DMS 273 (cell line): ENCODE measurements around the gene POLR1A.

Experiments used
- DNase-seq: peaks from one replicate; lab custom pipeline; 2025; ENCODE audit not compliant: unreplicated experiment; lab: John Stamatoyannopoulos, UW

Gene POLR1A

DNA sequence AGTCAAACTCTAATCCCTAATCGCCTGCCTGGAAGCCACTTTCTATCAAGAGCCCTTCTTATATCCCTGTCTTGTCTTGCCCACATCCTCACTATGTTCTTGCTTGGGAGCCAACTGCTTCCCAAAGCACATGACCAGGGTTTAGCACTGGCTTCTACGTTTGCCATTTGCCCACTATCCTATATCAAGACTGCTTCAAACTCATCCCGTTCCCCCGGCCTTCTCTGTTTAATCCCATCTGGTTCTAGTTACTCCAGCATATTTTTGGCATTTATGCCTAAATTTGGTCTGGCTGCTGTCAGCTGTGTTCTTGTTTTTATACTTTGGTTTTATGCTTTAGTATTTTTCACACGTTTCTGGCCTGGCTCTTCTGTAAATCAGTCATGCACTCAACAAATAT, 40.2 kb downstream of the POLR1A start:
- no peak for DNase-seq

DNA sequence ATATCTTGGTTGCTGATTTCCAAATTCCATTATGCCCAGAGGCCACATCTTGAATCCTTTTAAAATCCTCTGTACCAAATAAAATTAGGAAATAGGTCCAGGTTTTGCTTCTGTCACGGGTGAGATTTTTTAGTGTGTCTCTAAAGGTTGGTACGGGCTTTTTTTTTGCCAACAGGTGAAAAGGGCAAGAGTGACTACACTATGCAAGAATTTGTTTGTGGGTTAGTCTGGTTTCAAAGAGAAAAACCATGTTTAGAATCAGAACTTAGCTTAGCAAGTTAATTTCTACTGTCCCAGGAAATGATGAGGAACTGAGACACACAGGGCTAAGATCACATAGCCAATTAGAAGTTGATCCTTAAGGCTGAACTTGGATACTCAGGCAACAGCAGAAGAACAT, 41.7 kb downstream of the POLR1A start:
- no peak for DNase-seq

DNA sequence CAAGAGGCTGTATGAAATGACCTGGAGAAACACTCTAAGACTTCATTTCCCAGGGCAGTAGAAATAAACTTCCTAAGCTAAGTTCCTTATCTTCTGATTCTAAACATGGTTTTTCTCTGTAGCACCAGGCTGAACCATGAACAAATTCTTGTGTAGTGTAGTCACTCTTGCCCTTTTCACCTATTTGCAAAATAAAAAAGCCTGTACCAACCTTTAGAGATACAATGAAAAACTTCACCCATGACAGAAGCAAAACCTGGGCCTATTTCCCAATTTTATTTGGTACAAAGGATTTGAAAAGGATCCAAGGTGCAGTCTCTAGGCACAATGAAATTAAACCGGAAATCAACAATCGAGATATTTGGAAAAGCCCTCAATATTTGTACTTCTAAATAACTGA, 43.6 kb downstream of the POLR1A start:
- DNase-seq = no peak

DNA sequence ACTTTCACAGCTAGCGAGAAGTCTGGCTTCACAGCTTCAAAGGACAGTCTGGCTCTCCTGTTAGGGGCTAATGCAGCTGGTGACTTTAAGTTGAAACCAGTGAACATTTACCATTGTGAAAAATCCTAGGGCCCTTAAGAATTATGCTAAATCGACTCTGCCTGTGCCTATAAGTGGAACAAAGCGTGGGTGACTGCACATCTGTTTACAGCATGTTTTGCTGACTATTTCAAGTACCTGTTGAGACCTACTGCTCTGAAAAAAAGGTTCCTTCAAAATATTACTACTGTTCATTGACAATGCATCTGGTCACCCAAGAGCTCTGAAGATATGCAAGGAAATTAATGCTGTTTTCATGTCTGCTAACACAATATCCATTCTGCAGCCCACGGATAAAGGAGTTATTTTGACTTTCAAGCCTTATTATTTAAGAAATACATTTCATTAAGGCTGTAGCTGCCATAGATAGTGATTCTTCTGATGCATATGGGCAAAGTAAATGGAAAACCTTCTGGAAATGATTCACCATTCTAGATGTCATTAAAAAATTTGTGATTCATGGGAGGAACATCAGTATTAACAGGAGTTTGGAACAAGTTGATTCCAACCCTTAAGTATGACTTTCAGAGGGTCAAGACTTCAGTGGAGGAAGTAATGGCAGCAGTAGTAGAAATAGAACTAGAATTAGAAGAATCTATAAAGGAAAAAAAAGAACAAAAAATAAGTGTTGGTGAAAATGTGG, 48.9 kb downstream of the POLR1A start:
- no peak for DNase-seq

DNA sequence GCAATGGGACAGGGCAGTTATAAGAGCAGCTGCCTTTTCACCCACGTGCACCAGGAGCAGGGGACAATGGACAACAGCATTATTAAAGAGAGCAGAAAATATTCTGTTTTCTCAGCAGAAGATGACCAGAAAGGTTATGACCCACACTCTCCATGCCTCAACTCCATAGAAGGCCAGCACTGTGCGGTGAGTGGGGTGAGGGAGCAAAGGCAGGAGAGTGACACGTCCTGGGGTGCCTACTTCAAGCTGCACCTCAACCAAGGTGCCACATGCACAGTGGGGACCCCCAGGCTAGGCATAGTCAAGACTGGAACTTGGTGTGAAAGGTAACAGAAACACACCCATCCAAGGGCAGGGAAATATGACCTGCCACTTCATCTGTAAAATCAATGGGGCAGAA, 50.4 kb downstream of the POLR1A start:
- DNase-seq = no peak

DNA sequence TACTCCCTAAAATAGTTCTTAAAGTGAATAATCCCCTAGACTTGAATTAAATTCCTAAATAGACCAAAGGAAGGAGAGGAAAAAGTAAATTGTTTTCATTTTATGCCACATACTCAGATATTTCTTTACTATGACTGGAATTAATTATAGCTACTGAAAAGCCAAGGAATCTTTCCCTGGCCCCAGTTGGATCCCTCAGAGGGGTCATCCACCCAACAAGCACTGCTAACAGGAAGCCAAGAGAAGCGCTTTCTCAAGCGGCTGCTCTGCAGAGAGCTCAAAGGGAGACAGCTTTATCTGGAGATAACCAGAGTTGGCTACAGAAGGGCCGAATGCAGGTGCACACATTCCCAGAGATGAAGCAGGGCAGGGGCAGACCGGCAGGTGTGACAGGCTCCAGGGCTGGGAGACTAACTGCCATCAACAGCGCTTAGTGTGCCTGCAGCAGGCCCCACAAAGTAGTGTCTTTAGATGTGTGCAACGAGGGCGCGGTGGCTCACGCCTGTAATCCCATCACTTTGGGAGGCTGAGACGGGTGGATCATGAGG, 51.1 kb downstream of the POLR1A start:
- DNase-seq = no peak

DNA sequence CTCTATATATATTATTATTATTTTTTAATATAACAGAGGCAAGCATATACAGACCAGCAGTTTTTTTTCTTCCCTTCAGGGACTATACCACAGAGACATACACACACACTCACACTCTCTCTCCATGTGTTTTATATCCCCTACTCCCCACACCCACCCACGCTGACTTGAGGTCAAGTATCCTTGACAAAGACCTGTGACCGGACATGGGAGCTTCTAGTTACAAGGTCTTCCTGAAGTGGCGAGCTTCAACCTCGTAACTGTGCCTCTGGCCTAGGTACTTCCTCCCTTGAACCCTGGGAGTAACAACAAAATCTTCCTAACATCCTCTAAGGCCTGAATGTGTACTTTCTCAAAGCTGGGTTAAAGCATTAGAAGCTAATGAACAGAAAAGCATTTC, 52.5 kb downstream of the POLR1A start:
- DNase-seq = no peak

DNA sequence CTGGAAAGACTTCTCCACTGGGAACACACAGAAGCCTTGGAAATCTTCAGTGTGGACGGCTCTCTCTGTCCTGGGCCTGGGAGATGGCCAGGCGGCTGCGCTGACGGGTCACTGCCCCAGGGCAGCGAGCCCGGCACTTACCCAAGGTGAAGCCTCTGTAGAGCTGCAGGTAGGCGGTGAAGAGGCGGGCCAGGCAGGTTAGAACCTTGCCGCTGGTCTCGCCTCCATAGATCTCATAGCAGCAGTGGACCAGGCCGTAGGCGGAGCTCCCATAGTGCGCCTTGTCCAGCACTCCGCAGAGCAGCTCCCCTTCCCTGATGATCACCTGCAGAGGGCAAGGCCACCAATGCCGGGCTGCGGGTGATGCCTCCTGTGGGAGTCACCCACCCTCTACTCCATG, 53.0 kb downstream of the POLR1A start:
- DNase-seq = no peak

DNA sequence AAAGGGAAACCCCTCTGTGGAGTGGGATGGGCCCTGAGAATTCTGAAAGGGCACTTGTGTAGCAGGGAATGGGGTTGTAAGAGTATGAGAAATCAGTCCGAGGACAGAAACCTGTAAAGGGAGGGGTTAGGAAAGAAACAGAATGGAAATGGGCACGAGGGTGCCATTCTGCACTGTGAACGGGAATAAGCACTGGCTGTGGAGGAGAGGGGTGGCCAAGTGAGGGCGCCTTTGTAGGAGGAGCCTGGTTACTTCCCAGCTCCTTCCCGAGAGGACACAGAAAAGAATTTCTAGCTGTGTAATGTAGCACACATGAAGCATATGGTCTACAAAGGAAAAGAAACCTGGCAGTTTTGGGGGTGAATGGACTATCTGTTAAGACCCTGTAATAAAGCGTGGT, 53.4 kb downstream of the POLR1A start:
- DNase-seq = no peak

DNA sequence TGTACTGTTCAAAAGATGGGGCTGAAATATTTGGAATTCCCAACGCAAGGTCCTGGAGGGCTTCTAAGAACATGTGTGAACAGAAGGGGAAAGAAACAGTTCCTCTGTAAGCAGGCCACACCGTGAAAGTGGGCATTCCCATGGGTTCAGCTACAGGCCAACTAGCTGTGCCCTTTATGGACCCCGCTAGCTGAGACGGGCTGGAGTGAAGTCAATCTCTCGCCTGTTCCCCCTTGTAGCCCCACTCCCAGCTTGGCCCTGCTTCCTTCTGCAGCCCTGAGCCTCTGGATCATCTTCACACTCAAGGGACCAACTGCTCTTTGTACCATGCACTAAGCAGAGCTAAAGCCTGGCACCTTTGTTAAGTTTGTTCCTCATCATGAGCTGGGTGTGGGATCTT, 55.4 kb downstream of the POLR1A start:
- no peak for DNase-seq

DNA sequence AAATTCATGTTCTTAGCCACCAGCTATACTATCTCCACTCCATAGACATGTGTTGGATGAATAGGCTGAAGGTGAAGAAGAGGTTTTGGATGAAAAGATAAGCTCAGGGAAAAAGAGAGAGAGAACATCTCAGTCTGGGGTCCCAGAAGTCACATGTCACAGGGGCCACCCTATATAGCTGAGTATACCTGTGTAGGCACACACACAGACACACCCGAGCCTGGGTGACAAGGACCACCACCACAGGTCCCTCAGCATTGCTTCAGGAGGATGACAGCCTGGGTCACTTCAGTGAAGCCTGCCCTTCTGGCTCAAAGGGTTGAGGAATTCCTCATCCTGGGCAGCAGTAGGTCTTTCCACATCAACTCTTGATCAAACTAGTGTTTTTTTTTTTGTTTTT, 56.2 kb downstream of the POLR1A start:
- DNase-seq = no peak

DNA sequence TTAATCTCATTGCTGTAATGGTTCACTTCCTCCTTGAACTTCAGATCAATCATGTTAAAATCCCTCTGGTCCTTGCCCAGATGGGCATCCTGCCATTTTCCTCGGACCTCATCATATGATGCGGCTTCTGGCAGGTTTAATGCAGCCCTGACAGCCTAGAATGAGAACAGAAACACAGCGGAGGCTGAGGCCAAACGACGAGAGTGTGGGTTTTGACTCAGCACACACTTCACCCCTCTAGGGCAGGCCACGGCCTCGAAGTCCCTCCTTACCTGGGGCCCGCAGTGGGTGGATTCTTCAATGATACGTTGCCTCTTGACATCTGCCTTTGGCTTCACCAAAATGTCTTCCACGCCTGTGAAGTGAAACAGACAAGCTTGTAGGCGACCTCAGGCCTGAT, 56.8 kb downstream of the POLR1A start:
- no peak for DNase-seq

DNA sequence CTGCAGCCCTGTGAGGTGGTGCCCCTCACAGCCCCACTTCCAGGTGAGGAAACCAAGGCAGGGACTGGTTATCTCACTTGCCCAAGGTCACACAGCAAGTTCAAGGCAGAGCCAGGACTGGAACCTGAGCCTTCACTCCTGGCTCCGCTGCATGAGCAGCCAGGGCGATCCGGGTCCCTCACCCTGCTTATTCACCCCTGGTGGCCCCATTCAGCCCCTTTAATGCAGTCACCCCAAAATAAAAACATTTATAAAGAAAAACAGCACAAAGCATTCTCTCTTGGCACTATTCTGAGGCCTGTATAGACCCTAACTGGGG, 57.3 kb downstream of the POLR1A start:
- no peak for DNase-seq

DNA sequence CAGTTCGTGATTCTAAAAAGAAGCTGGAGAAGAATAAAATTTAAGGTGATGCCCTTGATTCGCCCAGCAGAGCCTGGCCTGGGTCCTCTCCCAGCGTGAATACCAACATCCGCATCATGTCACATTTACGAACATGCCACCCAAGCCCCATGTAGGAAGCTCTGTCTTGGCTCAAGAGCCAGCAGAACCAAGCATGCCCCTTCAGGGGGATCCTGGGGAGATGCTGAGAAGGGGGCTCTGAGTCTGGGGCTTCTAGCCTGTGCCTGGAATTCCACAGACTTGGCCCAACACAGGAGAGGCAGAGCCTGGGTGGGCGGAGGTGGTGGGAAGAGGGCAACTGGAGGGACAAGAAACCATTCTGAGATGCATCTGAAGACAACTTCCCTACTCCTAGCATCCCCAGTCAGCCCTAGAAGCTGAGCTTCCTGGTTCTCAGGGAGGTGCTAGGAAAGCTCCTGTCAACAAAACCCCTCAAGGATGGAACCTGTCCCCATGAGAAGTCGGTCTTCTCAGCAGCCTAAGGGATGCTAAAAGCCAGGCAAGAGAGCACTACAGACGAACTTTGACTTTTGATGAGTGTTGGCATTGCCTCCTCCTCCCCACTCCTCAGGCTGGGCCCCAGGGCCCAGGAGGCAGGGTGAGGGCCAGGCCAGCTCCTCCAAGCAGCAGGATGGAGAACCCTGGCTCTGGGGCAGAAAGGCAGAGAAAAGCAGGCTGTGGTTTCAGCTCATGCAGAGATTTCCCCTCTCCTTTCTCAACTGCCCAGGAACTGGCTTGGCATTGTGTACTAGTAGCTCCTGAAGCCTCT, 57.9 kb downstream of the POLR1A start:
- DNase-seq = no peak

DNA sequence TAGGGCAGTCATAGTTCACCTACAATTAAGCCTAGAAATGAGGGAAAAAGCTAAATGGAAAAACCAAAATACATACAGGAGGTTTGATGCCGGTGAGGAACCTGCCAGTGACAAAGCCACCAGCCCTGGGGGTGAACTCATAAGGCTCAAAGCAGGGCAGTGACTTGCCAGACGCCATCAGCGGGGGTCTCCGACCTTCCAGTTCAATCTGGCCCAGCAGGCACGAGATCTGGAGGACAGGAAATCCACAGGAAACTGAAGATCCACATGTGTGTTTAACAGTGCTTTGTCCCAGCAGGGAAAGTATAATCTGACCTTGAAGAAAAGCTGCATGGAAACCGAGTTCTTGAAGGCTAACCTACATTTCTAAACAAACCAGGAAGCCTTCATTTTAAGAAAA, 60.1 kb downstream of the POLR1A start:
- DNase-seq = no peak

DNA sequence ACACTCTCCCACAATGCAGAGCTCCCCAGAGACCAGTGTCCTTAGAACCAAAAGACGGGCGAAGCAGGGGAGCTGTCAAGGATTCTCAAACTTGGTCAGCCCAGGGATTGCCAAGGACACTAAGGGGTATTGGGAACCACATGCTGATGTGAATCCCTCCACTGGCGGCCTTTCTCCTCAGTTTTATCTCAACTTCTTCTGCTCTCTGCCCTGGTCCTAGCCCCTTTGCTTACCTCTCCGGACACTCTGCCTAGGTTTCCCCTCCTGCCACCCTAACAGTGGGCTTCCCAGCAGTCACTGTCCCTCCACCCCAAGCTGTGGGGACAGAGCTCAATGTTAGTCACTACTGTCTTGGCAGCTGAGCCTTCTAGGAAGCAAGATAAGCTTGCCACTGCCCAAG, 61.1 kb downstream of the POLR1A start:
- DNase-seq = no peak

DNA sequence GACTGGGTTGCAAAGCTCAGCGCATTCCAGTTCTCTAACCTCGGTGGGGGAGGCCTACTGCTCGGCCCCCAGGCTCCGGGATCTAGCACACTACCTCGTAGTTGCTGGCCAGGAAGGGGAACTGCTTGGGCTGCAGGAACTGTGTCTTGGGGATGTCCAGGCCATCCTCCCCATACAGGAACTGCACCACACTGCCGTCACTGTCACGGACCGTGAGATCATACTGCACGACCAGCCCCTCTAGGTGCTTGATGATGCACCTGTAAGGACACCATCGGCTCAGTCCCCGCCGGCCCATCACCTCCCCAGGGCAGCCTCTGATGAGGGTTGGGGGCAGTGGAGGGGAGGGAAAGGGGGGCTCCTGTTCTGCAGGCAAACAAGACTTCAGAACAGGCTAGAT, 61.6 kb downstream of the POLR1A start:
- no peak for DNase-seq

DNA sequence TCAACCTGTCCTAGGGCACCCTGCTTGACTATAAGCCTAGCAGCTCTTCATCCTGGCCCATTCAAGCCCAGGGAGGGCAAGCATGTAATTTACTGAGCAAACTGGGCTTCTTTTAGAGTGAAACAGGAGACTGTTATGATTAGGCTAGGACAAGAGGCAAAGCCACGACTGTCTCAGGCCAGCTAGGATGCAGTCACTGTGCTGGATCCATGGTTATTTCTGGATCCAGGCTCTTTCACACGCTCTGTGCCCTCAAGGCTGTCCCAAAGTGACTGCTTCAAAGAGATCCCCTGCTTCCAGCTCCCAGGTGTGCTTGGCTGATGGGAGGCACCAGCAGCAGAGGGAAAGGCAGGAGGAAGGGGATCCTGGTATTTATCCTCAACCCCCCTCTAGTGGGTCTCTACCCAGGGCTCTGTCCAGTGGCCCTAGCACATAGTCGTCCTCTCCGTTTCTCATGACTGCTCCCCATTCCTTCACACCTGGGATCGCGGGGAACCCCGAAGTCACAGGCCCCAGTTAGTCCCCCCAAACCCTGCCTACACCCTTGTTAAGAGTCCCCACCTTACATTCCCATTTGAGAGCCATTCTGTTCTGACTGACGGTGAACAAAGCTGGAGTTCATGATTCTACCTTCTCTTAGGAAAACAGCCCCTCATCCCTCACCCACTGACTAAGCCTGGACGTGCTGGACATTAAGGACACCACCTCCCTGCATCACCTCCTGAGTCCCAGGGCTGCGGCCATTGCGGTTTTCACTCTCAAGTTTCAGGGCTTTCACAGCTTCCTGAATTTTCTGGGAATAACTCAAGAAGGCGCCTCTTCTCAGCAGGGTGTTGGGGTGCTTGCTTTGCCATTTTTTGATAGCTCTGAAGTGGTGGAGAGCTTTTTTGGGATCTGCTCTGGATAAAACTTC, 63.2 kb downstream of the POLR1A start:
- no peak for DNase-seq

DNA sequence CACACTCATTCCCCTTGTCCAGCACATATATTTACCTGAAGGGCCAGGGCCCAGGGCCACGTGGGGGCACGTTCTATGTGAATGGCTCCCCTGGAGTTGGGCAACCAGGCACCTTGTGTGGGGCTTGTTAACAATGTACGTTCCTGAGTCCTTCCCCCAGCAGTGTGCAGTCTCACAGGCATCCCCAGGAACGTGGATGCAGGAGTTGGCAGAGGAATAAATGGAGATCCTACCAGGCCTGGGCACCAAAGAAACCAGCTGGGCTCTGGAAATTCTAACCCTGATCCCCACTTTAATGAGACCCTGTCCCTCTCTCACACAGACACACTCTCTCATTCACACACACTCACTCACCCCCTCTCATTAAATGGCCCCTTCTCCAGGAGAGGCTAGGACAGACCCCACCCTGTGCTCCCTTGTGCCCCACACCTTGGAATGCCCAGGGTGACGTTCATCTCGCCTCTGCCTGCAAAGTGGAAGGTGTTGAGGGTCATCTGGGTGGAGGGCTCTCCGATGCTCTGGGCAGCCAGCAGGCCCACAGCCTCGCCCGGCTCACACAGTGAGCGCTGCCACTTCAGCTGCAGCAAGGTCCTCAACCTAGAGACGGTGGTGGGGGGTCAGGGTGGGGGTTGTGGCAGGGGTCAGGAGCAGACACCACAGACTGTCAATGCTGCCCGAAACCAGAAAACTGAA, 65.6 kb downstream of the POLR1A start:
- DNase-seq = no peak

DNA sequence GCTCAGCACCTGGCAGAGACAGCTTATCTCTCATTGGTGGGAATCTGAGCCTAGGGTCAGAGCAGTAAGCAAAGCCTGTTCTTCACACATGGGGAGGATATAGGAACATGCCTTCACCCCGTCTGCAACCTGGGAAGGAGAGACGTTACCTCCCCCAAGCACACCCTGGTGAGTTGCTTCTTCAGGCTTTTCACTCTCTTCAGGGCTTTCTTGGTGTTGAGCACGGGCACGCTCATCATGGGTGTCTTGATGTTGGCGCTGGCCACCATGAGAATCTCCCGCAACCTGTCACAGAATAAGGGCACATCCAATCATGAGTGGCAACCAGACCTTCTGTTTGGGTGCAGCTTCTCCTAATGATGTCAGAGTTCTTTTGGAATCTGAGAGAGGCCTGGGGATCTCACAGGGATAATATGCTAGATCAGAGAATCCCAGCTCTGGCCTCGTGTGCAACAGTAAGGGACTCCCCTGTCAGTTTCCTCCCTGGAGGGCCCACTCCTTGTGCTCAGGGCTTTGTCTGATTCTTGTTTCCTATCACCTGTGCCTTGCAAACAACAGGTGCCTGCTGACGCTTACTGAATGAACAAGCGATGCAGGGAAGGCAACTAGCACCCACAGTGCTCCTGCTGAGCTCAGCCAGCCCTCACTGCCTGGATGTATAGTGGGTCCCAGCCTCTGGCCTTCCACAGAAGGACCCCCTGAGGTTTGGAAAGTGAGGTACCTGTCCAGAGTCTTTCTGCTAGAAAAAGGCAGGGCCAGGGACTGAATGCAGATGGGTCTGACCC, 66.3 kb downstream of the POLR1A start:
- no peak for DNase-seq
